Stimulated activated CD4-positive, alpha-beta T cell treated with anti-CD3 and anti-CD28 coated beads, Interleukin-1b, Interleukin-23, amount 100 ng/mL, for 24 hours (primary cell): Measurements from ENCODE around the gene HPSE.

Source experiments
- DNase-seq, 4 experiments: peaks; one replicate each; pipeline ENCODE4 v3.0.0-alpha.2; 2020; ENCODE audit warnings: low read depth in 4 of 4, low spot score in 1 of 4

HPSE gene

GRCh38 chr4:83334425-83335241 is at the start of gene HPSE:
HPSE (minus strand) TSS chr4:83334848; CDS start chr4:83334782, 66 bp downstream.
- peak in 3 of 4 experiments; percentile 33 to 65 (median 46) for DNase-seq

DNA sequence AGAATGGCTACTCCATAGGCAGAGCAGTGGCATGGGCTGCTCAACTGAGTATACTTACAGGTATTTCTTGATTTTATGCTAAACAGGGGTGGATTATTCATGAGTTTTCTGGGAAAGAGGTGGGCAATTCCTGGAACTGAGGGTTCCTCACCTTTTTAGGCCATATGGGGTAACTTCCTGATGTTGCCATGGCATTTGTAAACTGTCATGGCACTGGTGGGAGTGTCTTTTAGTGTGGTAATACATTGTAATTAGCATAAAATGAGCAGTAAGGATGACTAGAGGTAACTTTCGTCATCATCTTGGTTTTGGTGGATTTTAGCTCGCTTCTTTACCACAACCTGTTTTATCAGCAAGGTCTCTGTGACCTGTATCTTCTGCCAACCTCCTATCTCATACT is 48.2 kb upstream of the HPSE start:
- no peak for DNase-seq

- no peak for DNase-seq
Measured at GRCh38 chr4:83381173-83381572, 46.5 kb upstream of the HPSE start.

DNA sequence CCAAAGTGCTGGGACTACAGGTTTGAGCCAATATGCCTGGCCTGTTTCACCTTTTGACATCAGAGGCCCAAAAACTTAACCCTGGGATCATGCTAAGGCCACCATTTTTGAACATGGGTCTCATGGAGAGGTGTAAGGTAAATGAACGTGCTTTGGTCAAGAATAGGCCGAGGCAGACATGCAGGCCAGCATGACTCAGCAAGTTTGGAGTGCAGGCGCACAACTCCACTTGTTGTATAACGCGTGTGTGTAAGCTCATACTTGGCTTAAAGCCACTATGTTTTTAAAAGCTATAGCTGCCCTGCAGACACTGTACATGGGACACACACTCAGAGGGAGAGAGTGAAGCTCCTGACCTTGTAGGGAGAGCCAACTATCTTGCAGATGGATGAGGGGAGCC is 43.8 kb upstream of the HPSE start:
- DNase-seq: no peak

GRCh38 chr4:83372931-83373330 is 38.3 kb upstream of the HPSE start:
- DNase-seq: no peak

- no peak for DNase-seq
Measured at GRCh38 chr4:83371936-83372335, 37.3 kb upstream of the HPSE start.

DNA sequence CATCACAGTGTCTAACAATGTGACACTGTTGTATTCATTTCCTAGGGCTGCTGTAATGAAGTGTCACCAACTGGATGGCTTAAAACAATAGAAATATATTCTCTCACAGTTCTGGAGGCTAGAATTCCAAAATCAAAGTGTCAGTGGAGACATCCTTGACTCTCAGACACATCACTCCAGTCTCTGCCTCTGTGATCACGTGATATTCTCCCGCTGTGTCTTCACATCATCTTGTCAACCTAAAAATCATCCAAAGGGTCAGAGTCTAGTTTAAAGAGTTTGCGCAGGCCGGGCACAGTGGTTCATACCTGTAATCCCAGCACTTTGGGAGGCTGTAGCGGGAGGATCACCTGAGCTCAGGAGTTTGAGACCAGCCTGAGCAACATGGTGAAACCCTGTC is 36.6 kb upstream of the HPSE start:
- DNase-seq: no peak

DNA sequence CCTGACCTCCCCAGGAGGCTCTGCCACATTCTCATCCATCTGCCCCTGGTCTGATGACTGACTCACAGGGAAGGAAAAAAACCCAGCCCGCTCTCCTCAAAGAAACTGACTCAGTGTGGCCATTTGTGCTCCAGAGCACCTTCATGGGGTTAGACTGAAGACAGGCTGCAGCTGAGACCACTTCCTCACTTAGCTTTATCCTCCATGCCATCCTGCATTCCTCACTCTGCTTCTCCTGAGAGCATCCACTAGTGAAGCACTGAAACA is 35.9 kb upstream of the HPSE start:
- DNase-seq: no peak

DNA sequence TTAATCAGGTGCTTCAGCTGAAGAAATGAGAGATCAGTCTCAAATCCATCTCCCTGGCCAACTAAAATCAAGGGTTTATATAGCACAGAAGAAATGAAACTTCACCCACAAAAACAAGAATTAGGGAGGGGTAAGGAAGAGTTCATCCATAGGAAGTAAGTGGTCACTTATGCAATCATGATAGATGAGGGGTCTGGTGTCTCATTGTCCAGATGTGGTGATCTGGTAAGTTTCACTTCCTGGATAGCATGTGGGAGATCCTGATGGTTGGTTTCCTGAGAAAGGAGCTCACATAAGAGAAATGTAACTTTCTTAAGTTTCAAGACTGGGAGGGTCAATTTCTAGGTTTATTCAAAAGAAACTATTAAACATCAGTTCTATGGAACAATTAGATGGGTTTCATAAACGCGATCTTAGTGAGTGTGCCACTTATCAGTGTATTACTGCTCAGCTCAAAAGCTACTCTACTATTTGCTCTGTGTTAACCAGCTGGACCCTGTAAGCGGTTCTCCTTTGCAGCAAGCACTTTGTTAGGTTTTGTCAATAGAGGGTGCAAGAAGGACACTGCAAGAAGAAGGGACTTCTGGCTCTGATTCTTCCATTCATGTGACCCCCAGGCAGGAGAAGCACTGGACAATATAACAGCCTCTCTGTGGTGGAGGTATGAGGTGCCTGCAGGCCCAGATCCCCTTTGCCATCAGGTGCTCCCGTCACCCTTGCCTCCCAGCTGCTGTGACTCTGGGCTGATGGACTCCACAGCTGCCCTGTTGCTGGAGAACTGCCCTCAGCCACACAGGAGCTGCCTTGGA is 35.4 kb upstream of the HPSE start:
- DNase-seq: no peak

DNA sequence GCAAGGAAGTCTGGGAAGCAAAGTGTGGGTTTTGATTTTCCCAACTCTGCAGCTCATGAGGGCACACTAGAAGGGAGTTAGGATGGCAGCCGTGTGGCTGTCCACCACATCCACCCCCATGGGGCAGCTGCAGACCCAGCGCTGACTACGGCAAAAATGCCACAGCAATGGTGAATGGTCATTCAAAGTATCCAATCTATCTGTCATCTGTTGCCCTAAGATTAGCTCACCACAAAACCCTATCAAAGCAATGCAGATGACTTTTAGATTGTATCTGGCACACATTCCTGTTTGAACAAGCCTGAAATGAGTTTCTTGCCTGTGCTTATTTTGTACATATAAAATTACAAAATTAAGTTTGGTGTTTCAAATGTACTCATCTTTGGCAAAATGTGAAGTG is 29.7 kb upstream of the HPSE start:
- no peak for DNase-seq

DNA sequence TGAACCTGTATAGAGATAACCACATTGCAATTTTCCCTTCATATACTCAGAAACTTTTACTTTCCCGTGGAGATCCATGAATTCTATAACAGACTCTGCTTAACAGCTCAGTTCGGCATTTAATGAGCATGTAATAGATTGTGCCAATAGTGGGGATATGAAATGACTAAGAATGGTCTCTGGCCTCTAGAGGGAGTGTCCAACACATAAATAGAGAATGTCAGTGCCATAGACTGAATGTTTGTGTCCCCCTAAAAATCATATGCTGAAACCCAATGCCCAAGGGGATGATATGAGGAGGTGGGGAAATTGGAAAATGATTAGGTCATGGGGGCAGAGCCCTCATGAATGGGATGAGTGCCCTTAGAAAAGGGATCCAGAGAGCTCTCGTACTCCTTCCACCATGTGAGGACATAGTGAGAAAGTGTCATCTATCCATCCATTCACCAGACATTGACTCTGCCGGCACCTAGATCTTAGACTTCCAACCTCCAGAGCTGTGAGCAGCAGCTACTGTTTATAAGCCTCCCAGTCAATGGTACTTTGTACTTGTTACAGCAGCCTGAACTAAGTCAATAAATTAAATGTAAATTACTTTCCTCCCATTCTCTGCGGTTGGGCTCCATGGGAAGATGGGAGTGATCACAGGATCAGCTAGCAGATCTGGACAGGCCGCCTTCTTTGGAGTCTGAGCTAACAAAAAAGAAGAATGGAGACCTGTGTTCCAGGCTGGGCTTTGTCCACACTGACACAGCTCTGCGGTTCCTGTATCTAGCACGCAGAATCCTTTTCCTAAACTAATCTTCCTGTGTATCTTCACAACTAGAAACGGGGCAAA is 28.1 kb upstream of the HPSE start:
- DNase-seq: no peak

DNA sequence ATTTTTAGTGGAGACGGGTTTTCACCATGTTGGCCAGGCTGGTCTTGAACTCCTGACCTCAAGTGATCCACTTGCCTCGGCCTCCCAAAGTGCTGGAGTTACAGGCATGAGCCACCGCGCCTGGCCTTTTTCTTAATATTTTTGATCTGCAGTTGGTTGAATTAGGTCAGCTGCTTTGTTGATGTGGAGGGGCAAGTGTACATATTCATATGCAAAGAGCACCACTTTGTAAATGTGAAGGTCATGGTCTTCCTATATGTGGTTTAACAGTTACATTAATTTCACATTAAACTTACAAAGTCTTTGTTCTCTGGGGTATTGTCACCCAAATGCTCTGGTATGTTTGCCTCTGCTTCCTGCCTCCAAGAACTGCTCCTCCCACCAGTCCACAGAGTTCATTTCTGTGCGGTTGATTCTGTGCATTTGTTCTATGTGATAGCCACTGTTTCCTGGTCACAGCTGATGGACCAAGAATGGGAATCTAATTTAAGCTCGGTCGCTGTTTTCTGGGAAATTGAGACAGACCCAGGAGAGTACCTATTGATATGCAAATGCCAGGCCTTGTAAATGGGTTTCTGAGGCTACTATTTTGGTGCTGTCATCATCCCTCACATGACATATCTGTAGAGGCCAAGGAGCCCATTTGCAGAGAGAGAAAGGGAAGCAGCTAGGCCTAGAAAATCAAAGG is 26.9 kb upstream of the HPSE start:
- DNase-seq: no peak

GRCh38 chr4:83360018-83360417 is 25.4 kb upstream of the HPSE start:
- DNase-seq: no peak

GRCh38 chr4:83358410-83358809 is 23.8 kb upstream of the HPSE start:
- DNase-seq: no peak

DNA sequence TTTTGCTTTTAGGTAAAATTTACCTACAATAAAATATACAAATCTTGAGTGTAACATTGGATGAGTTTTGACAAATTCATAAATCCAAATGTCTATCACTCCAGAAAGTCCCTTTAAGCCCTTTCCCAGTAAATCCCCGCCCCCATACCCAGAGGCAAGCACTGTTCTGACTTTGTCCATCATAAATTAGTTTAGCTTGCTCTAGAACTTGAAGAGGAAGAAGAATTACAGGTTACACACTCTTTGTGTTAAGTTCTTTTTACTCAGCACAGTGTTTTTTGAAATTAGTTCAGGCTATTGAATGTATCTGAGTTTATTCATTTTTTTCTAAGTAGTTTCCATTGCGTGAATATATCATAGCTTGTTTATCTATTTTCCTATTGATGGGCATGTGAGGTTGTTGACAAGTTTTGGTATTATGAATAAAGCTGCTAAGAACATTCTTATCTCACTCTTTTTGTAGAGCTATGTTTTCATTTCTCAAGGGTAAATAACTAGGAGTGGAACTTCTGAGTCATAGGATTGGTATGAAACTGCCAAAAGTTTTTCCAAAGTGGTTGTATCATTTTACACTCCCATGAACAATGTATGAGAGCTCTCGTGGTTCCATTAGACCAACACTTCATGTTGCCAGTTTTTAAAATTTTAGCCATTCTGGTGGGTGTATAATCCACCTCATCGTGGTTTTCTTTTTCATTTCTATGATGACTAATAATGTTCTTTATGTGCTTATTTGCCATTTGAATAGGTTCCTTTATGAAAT is 22.4 kb upstream of the HPSE start:
- no peak for DNase-seq

DNA sequence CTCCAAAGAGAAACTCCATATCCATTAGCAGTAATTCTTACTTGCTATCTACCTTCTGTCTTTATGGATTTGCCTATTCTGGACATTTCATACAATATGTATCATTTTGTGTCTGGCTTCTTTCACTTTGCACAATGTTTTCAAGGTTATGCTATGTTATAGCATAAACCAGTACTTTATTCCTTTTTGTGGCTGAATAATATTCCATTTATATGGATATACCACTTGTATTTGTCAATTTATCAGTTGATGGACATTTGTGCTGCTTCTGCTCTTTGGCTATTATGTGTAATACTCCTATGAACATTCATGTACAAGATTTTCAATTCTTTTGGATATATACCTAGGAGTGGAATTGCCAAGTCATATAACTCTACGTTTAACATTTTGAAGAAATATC is 18.9 kb upstream of the HPSE start:
- DNase-seq: no peak

GRCh38 chr4:83348074-83348473 is 13.4 kb upstream of the HPSE start:
- no peak for DNase-seq

DNA sequence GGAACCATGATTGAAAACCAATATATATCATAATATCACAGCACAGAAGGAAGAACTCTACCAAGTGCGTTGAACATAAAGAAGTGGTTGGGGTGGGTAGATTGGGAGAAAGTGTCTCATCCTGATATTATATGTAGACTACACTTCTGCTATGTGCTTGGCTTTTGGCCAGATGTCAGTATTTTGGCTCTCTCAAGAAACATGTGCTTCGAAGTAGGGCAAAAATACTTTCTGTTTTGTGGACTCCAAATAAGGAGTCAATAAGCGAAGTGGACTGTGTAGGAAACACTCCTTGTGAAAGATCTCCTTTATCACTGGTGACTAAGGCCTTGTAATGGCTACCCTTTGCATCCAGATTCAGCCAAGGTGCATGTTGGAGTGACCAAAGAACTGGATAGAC is 7.8 kb upstream of the HPSE start:
- DNase-seq: no peak

- peak in 1 of 4 experiments; percentile 23 for DNase-seq
Measured at GRCh38 chr4:83340692-83341343, 6.2 kb upstream of the HPSE start.

GRCh38 chr4:83339573-83339972 is 4.9 kb upstream of the HPSE start:
- DNase-seq: no peak
